ENCODE data around the gene FOXP2.

Gene FOXP2

GRCh38 chr7:114416129-114416990, 1.7 kb downstream of the FOXP2 start:
- Histone ChIP-seq H3K9me3 (ENCODE audit: control insufficient read depth, insufficient read depth, low read depth, low read length) (no peaks in the 10 kb centered on the region), H3K4me1 (ENCODE audit: control insufficient read depth, insufficient read depth, low read length) (peaks cover 33% of the 10 kb centered on the region), H3K27ac (ENCODE audit: extremely low read depth, low read depth, low read length) (peak overlapping the region; percentile 58), H3K4me3 (ENCODE audit: low read depth, low read length) (peak overlapping the region; percentile 40), H3K36me3 (ENCODE audit: control insufficient read depth in 2 of 2, insufficient read depth in 1 of 2, low read length in 2 of 2) (no peaks in the 10 kb centered on the region)
- ChIA-PET POLR2A (interaction anchor here (0.7 to 1.5 kb wide), 2 partner anchors 244 to 330 kb away, joined by 4 to 12 read pairs; no protein-coding TSS in a partner anchor), CTCF (interaction anchor here (0.5 to 2.6 kb wide), 4 partner anchors 9 to 314 kb away, joined by 3 to 13 read pairs (median 4); no protein-coding TSS in a partner anchor)
- TF ChIP-seq ZNF23 (tag by site-specific recombination; IDR thresholded peaks at IDR 0.05; ENCODE audit: borderline replicate concordance) (no peak), SCRT1 (tag by site-specific recombination; IDR thresholded peaks at IDR 0.05; ENCODE audit: borderline replicate concordance) (peak; percentile 65; the same call in 1 of the 2 replicates), ZBTB21 (tag by site-specific recombination; IDR thresholded peaks at IDR 0.05) (peak; percentile 19; the same call in 1 of the 2 replicates), ZNF639 (tag by site-specific recombination; IDR thresholded peaks at IDR 0.05) (no peak), WT1 (tag by site-specific recombination; IDR thresholded peaks at IDR 0.05) (peak; percentile 7; the same call in 1 of the 2 replicates), PRDM1 (tag by site-specific recombination; IDR thresholded peaks at IDR 0.05) (peak; percentile 94), FEZF1 (tag by site-specific recombination; IDR thresholded peaks at IDR 0.05) (peak; percentile 82), ZBTB11 (tag by site-specific recombination; conservative IDR thresholded peaks at IDR 0.05; ENCODE audit: low read depth) (no peak), ZNF362 (tag by site-specific recombination; IDR thresholded peaks at IDR 0.05) (peak; percentile 55; the same call in 1 of the 2 replicates), SCRT2 (tag by site-specific recombination; IDR thresholded peaks at IDR 0.05) (peak; percentile 90), ZNF768 (tag by site-specific recombination; IDR thresholded peaks at IDR 0.05) (no peak), ZNF211 (tag by site-specific recombination; IDR thresholded peaks at IDR 0.05; ENCODE audit: low read depth) (no peak), KLF10 (tag by site-specific recombination; IDR thresholded peaks at IDR 0.05) (no peak), ZNF629 (tag by site-specific recombination; IDR thresholded peaks at IDR 0.05) (peak; percentile 79), ZNF791 (tag by site-specific recombination; IDR thresholded peaks at IDR 0.05) (no peak), ZNF366 (tag by site-specific recombination; conservative IDR thresholded peaks at IDR 0.05) (peak; percentile 43; the same call in 1 of the 2 replicates), BCL6B (tag by site-specific recombination; IDR thresholded peaks at IDR 0.05) (peak; percentile 42), ZNF48 (tag by site-specific recombination; IDR thresholded peaks at IDR 0.05) (no peak), PRDM6 (tag by site-specific recombination; IDR thresholded peaks at IDR 0.05) (0 out of 2 replicates have a peak, but pooled peaks have one; percentile 9), ZBTB17 (tag by site-specific recombination; IDR thresholded peaks at IDR 0.05) (peak; percentile 86), ZNF777 (tag by site-specific recombination; IDR thresholded peaks at IDR 0.05; ENCODE audit: borderline replicate concordance) (no peak), IKZF3 (tag by site-specific recombination; IDR thresholded peaks at IDR 0.05) (peak; percentile 56; the same call in 1 of the 2 replicates), ZFP3 (tag by site-specific recombination; IDR thresholded peaks at IDR 0.05; ENCODE audit: low read depth) (no peak), ZSCAN23 (tag by site-specific recombination; IDR thresholded peaks at IDR 0.05) (0 out of 2 replicates have a peak, but pooled peaks have one; percentile 26), ZEB2 (tag by site-specific recombination; IDR thresholded peaks at IDR 0.05) (peak; percentile 78), ZNF660 (tag by site-specific recombination; IDR thresholded peaks at IDR 0.05) (no peak), ZNF335 (tag by site-specific recombination; conservative IDR thresholded peaks at IDR 0.05) (peak; percentile 75), KLF16 (tag by site-specific recombination; IDR thresholded peaks at IDR 0.05) (peak; percentile 40; the same call in 1 of the 2 replicates)

All from HEK293 (cell line).